Mucosa of stomach (tissue), 1 donor: ENCODE results near the gene BCO1.

Source experiments
- H3K27me3 ChIP-seq: one replicate; pipeline ENCODE4 v1.7.0; 2013; ENCODE audit warnings: mild to moderate bottlenecking, low read length; ENCODE audit not compliant: control insufficient read depth, insufficient read depth
- H3K36me3 ChIP-seq: one replicate; pipeline ENCODE4 v1.7.0; 2013; ENCODE audit warnings: low read length; ENCODE audit not compliant: control insufficient read depth, insufficient read depth
- H3K4me1 ChIP-seq: one replicate; pipeline ENCODE4 v1.7.0; 2013; ENCODE audit warnings: mild to moderate bottlenecking, low read length; ENCODE audit not compliant: control insufficient read depth, insufficient read depth
- H3K4me3 ChIP-seq: one replicate; pipeline ENCODE4 v1.7.0; 2013; ENCODE audit warnings: low read length
- H3K9ac ChIP-seq: one replicate; pipeline ENCODE4 v1.7.0; 2013; ENCODE audit warnings: mild to moderate bottlenecking, low read length, moderate library complexity
- H3K9me3 ChIP-seq: one replicate; pipeline ENCODE4 v1.7.0; 2013; ENCODE audit warnings: mild to moderate bottlenecking, low read length, moderate library complexity; ENCODE audit not compliant: control insufficient read depth
- donor health status: Pancreatic carcinoma.

Gene BCO1

DNA sequence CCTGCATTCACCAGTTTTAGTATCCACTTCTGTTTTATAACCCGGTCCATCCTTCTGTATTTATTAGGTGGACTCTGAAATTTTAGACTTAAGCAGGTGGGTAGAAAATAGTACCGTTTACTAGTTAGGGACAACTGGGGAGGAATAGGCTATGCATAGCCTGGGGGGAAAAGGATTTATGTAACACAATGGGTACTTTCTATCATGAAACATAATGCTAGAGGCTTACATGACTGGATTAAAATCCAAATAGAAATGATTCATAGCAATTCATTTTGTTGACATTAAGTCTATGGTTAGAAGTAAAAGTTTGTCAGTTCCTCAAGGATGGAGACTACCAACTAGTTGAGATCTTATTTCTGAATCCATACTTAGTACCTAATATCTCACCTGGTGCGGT is 94.9 kb downstream of the BCO1 start:
- Histone ChIP-seq H3K9ac (no peak overlapping the region), H3K4me3 (no peak overlapping the region), H3K27me3 (no peaks in the 10 kb centered on the region), H3K36me3 (no peaks in the 10 kb centered on the region), H3K9me3 (no peaks in the 10 kb centered on the region), H3K4me1 (peaks cover 6% of the 10 kb centered on the region)

GRCh38 chr16:81335669-81336068 is 97.2 kb downstream of the BCO1 start:
- no peak overlapping the region for H3K9ac ChIP-seq
- no peak overlapping the region for H3K4me3 ChIP-seq
- no peaks in the 10 kb centered on the region for H3K9me3 ChIP-seq
- no peaks in the 10 kb centered on the region for H3K4me1 ChIP-seq
- H3K27me3 ChIP-seq = no peaks in the 10 kb centered on the region
- H3K36me3 ChIP-seq = no peaks in the 10 kb centered on the region

GRCh38 chr16:81337097-81337496 is 98.6 kb downstream of the BCO1 start:
- Histone ChIP-seq H3K9me3 (no peaks in the 10 kb centered on the region), H3K4me1 (no peaks in the 10 kb centered on the region), H3K9ac (no peak overlapping the region), H3K4me3 (no peak overlapping the region), H3K36me3 (no peaks in the 10 kb centered on the region), H3K27me3 (no peaks in the 10 kb centered on the region)
